ENCODE results near the gene RAB21. TPM values are rescaled to one million over a fixed set of nuclear protein-coding genes. Genes with fewer than 3 reads are reported as not detected.

RAB21 gene
- total RNA-seq (10 to 100 TPM; 12.8 to 19.1 (median 15.7) TPM), polyA plus RNA-seq (10 to 100 TPM in 2 of 3 donors, 1 to 10 TPM in 1; 7.8 to 27.0 (median 18.7) TPM)

DNA sequence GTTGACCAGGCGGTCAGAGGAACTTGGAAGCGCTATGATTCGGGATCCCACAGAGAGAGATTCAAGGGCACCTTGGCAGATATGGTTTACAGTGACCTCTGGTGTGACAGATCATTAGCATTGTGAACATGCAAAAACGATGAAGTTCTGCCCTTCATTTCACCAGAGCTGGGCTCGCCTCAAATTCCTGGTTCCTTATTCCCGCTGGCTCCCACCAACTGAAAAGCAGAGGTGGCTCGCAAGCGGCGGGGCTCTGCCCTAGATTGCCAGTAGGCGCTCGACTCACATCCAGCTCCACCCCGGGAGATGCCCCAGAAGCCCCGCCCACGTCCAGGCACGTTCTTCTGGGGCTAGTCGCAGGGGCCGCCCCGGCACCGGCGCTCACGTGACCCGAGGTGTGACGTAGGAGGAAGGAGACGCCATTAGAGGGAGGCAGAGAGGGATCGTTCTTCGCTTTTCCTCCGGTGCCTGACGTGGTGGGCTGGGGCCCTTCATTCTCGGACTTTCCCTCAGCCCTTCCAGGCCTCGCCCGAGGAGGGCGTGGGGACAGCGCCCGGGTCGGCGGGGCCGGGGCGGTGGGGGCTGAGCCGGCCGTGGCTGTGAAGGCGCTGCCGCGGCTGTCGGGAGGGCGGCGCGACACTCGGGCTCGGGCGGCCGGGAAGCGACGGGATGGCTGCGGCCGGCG, at the start of gene RAB21:
Gene RAB21 (plus strand): TSS at position 403 of the 685 bp plus-strand sequence. CDS start 267 bp downstream, at position 670.
- 1% methylated on average over 56 of the region's 56 CpGs for WGBS, 2 donors
- peaks cover 0 to 31% (median 26%) of the 10 kb centered on the region in 4 donors for H3K4me1 ChIP-seq
- peak within 1 kb of the TSS; percentile 79 to 85 (median 82) for H3K4me3 ChIP-seq
- TF ChIP-seq EP300 (IDR thresholded peaks at IDR 0.05): peak in 1 of 4 donors; percentile 18
- TF ChIP-seq, protein P1, sequence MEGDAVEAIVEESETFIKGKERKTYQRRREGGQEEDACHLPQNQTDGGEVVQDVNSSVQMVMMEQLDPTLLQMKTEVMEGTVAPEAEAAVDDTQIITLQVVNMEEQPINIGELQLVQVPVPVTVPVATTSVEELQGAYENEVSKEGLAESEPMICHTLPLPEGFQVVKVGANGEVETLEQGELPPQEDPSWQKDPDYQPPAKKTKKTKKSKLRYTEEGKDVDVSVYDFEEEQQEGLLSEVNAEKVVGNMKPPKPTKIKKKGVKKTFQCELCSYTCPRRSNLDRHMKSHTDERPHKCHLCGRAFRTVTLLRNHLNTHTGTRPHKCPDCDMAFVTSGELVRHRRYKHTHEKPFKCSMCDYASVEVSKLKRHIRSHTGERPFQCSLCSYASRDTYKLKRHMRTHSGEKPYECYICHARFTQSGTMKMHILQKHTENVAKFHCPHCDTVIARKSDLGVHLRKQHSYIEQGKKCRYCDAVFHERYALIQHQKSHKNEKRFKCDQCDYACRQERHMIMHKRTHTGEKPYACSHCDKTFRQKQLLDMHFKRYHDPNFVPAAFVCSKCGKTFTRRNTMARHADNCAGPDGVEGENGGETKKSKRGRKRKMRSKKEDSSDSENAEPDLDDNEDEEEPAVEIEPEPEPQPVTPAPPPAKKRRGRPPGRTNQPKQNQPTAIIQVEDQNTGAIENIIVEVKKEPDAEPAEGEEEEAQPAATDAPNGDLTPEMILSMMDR (IDR thresholded peaks at IDR 0.05): peak in 3 of 4 experiments; percentile 40 to 63 (median 43)
- peak; percentile 84 to 93 for TF ChIP-seq POLR2A (IDR thresholded peaks at IDR 0.05)
- peak; percentile 99 for TF ChIP-seq POLR2AphosphoS5 (IDR thresholded peaks at IDR 0.05)
- peak within 1 kb of the TSS; percentile 94 to 97 (median 95) for H3K27ac ChIP-seq
- H3K9me3 ChIP-seq: peaks cover 0 to 3% (median 1%) of the 10 kb centered on the region in 4 donors
- DNase-seq: peak; percentile 99
- peaks cover 0 to 10% (median 0%) of the 10 kb centered on the region in 4 donors for H3K36me3 ChIP-seq
- intact Hi-C loops (cut with DNase I): loop anchor here (1.0 to 2.0 kb wide), 3 partner anchors 68 to 92 kb away; partner anchors contain the start of genes TMEM19 and ZFC3H1
- H3K27me3 ChIP-seq: peaks cover 0 to 5% (median 0%) of the 10 kb centered on the region in 3 donors

DNA sequence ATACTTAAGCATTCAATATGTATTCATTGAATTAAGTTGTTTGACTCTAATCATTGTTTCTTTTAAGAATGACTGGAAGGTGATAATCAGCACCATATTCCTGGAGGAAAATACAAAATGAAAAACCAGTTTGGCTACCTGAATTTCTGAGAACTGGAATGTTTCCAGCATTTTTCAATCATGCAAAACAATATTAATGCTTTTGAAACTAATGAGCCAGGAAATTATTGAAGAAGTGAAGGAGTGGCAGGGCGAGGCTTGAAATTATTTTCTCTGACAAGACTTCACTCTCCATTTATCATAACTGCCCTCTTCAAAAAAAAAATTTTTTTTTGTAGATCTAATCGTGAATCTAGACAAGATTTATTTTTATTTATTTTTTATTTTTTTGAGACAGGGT, 49.7 kb upstream of the RAB21 start:
- Histone ChIP-seq H3K36me3 (peaks cover 5 to 29% (median 7%) of the 10 kb centered on the region in 4 donors), H3K4me3 (no peak overlapping the region), H3K4me1 (no peaks in the 10 kb centered on the region), H3K9me3 (no peaks in the 10 kb centered on the region), H3K27me3 (no peaks in the 10 kb centered on the region), H3K27ac (no peak overlapping the region)
- no peak for DNase-seq
- intact Hi-C loops (cut with DNase I): no loop called here
- TF ChIP-seq POLR2AphosphoS5 (IDR thresholded peaks at IDR 0.05) (no peak), EP300 (IDR thresholded peaks at IDR 0.05) (no peak), POLR2A (IDR thresholded peaks at IDR 0.05) (no peak)
- TF ChIP-seq, protein P1 (IDR thresholded peaks at IDR 0.05): no peak
- 91 to 94% methylated on average over 2 of the region's 2 CpGs for WGBS, 2 donors

GRCh38 chr12:71708658-71709057, 46.0 kb upstream of the RAB21 start:
- intact Hi-C loops (cut with DNase I): no loop called here
- H3K27me3 ChIP-seq: no peaks in the 10 kb centered on the region
- no peak overlapping the region for H3K27ac ChIP-seq
- H3K9me3 ChIP-seq: peaks cover 0 to 3% (median 0%) of the 10 kb centered on the region in 4 donors
- H3K36me3 ChIP-seq: no peaks in the 10 kb centered on the region
- TF ChIP-seq, protein P1 (IDR thresholded peaks at IDR 0.05): no peak
- TF ChIP-seq EP300 (IDR thresholded peaks at IDR 0.05) (no peak), POLR2AphosphoS5 (IDR thresholded peaks at IDR 0.05) (no peak), POLR2A (IDR thresholded peaks at IDR 0.05) (no peak)
- 98 to 99% methylated on average over 1 of the region's 1 CpG for WGBS, 2 donors
- H3K4me3 ChIP-seq: no peak overlapping the region
- H3K4me1 ChIP-seq: no peaks in the 10 kb centered on the region
- no peak for DNase-seq

DNA sequence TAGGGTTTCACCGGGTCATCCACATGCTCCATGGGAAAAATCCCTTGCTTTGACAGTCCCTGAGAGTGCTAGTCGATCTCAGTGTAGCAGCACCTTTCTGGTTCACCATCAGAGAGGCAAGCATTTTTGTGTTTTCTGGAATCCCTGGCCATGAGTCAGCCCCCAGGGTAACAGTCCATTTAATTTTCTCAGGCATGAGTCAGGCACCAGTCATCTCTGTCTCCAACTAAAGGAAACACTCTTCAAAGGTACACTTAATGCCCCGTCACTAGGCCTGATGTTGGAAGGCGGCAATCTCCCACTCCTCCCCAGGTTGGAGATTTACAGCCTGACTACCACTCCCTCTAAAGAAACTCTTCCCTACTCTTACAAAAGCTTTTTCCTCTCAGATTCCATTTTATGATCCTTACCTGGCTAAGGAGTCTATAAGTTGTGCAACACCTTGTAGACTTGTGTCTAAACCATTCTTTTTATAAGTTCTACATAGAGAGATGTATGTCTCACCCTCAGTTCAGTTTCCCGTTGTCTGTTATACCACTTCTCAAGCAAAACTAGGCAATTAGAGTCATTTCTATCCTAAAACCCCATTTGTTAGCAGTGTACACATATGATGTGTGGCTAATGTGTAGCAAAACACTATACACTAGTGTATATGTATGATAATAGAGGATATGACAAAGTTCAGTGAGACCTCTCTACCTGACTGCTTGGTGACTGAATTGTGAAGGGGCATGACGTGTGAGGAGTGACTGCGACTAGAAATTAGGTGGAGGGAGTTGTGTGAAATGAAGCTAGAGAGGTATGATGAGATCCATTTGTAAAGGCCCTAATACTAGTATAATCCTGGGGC, 44.2 kb upstream of the RAB21 start:
- 89 to 90% methylated on average over 7 of the region's 7 CpGs for WGBS, 2 donors
- Histone ChIP-seq H3K9me3 (peaks cover 0 to 3% (median 3%) of the 10 kb centered on the region in 4 donors), H3K27ac (no peak overlapping the region), H3K4me3 (no peak overlapping the region), H3K36me3 (no peaks in the 10 kb centered on the region), H3K4me1 (no peaks in the 10 kb centered on the region), H3K27me3 (no peaks in the 10 kb centered on the region)
- intact Hi-C loops (cut with DNase I): no loop called here
- no peak for DNase-seq
- TF ChIP-seq POLR2AphosphoS5 (IDR thresholded peaks at IDR 0.05) (no peak), POLR2A (IDR thresholded peaks at IDR 0.05) (no peak), EP300 (IDR thresholded peaks at IDR 0.05) (no peak)
- TF ChIP-seq, protein P1 (IDR thresholded peaks at IDR 0.05): no peak

Measured in sigmoid colon (tissue), 7 donors.